Activated CD4-positive, alpha-beta memory T cell treated with anti-CD3 and anti-CD28 coated beads for 36 hours (primary cell): Measurements from ENCODE around the gene ZNF784. TPM values are rescaled to one million over a fixed set of nuclear protein-coding genes. Genes with fewer than 3 reads are reported as not detected.
A peak's percentile ranks its signal among the peaks of the same experiment; 100 is the strongest.

ENCODE experiments used
- CTCF ChIA-PET: fragments of 350-600 bp; sonication (Branson Sonifier 250); formaldehyde crosslinking; loops from one replicate; lab custom pipeline; 2021; ENCODE audit warnings: antibody characterized with exemption, inconsistent platforms; lab: Charles Lee
- POLR2A ChIA-PET: fragments of 350-600 bp; sonication (Branson Sonifier 250); formaldehyde crosslinking; loops from one replicate; lab custom pipeline; 2021; ENCODE audit warnings: antibody characterized with exemption; lab: Charles Lee
- DNase-seq: peaks from one replicate; pipeline ENCODE4 v3.0.0-alpha.2; 2020
- H3K27ac Mint-ChIP-seq: one replicate; pipeline ENCODE4 v1.8.0; 2021; ENCODE audit warnings: mixed read lengths
- H3K27me3 Mint-ChIP-seq: one replicate; pipeline ENCODE4 v1.8.0; 2021; ENCODE audit warnings: mixed read lengths
- H3K36me3 Mint-ChIP-seq: one replicate; pipeline ENCODE4 v1.8.0; 2021; ENCODE audit warnings: mixed read lengths
- H3K4me1 Mint-ChIP-seq: one replicate; pipeline ENCODE4 v1.8.0; 2021; ENCODE audit warnings: low read depth, mixed read lengths
- H3K4me3 Mint-ChIP-seq: one replicate; pipeline ENCODE4 v1.8.0; 2021; ENCODE audit warnings: mild to moderate bottlenecking, mixed read lengths
- H3K9me3 Mint-ChIP-seq: one replicate; pipeline ENCODE4 v1.8.0; 2021; ENCODE audit warnings: mixed read lengths
- intact Hi-C: fragments of 100-400 bp; cut with micrococcal nuclease; formaldehyde crosslinking; loops from one replicate; pipeline ENCODE4 v1.15.1; 2023
- total RNA-seq, 2 experiments: library from RNA; stranded (reverse); gene quantifications; one replicate each; pipeline ENCODE4 v1.2.3, GENCODE V29; 2021

ZNF784 gene
- total RNA-seq, 2 experiments from 2014 or later: 3.9 to 4.4 TPM

DNA sequence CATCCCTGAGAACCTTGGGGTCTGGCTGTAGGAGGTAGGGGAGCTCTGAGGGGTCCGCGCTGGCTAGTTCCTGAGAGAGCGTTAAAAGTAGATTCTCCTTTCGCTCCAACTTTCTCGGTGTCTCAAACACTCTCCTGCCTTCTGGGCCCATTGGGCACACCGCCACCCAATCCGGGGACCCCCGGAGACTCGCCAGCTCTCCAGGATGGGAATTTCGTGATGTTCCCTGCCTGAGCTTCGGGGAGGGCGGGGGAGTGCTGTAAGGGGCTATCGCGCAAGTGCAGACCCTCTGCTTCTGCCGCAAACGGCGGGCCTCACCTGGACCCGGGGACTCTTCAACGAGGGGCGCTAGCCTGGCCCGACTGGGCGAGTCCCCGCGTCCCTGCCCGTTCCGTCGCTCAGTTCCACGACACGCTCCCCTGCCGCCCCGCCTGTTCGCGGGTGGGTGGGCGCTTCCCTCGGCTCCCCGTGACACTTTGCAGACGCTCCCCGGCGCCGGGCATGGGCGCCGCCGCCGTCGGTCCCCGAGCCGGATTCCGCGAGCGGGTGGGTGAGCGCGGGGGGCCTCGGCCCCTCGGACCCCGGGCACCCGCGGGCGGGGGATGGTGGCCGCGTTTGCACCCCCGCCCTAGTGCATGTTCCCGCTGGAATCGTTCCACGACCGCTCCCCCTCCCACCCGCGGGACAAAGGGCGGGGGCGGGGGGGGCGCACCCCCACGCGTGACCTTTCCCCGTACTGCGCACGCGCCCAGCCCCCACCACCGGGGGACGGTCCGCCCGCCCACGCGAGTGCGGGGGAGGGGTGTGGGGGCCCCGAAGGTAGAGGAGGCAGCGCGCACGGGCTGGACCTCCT lies 23.6 kb upstream of the ZNF784 start, which contains the start of gene CCDC106:
TSS of gene CCDC106 (plus strand) at position 481 of the 853 bp plus-strand sequence. CDS start 835 bp downstream, outside the sequence.
- intact Hi-C loops: no loop called here
- Mint-ChIP-seq H3K27me3 (no peaks in the 10 kb centered on the region), H3K4me3 (peak within 1 kb of the TSS; percentile 70), H3K27ac (peak within 1 kb of the TSS; percentile 42), H3K9me3 (no peaks in the 10 kb centered on the region), H3K36me3 (peaks cover 15% of the 10 kb centered on the region), H3K4me1 (peaks cover 39% of the 10 kb centered on the region)
- DNase-seq: peak; percentile 43
- ChIA-PET CTCF (interaction anchor here (1.2 to 2.1 kb wide), 4 partner anchors 9 to 15 kb away, joined by 4 to 17 read pairs (median 5); no protein-coding TSS in a partner anchor), POLR2A (interaction anchor here (0.9 to 1.5 kb wide), 2 partner anchors 9 to 11 kb away, joined by 3 to 5 read pairs; no protein-coding TSS in a partner anchor)

DNA sequence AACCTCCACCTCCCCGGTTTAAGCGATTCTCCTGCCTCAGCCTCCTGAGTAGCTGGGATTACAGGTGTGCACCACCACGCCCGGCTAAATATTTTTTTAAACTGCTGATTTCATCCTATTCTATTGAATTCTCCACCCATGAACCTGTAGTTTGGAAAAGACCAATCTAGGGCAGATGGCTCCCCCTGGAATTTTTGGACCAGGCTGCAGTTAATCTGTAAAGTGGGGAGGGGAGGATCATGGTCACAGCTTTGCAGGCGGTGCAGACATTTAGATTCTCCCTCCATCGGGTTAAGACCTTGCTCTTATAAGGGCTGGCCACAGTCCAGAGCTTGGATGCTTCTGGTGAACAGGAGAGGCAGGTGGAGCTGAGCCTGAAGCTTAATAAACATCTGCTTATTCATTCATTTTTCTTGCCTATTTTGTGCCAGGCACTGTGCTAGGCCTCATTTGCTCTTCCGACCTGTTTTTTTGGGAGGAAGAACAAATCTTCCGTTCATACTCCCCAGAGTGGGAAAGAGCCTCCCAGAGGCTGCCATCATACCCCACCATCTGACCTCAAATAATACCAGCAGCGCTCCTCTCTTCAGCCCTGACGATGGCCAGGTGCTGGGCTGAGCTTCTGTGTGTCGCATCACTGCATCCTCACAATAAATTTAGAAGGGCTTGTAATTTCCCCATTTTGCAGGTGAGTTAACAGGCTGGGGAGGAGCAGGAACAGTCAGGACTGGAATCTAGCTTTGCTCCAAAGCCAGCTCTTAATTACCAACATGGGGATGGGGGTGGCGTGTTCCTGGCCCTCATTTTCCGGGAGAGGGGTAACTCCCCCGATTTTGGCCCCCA lies 22.7 kb upstream of the ZNF784 start:
- Mint-ChIP-seq H3K9me3 (no peaks in the 10 kb centered on the region), H3K27ac (no peak overlapping the region), H3K4me1 (peaks cover 40% of the 10 kb centered on the region), H3K36me3 (peaks cover 16% of the 10 kb centered on the region), H3K27me3 (no peaks in the 10 kb centered on the region), H3K4me3 (peak overlapping the region; percentile 70)
- intact Hi-C loops: no loop called here
- POLR2A ChIA-PET: interaction anchor here (0.9 to 1.5 kb wide), 2 partner anchors 10 kb away, joined by 3 to 5 read pairs; no protein-coding TSS in a partner anchor
- no peak for DNase-seq
- CTCF ChIA-PET: interaction anchor here (1.2 to 2.1 kb wide), 4 partner anchors 8 to 14 kb away, joined by 4 to 17 read pairs (median 5); no protein-coding TSS in a partner anchor

DNA sequence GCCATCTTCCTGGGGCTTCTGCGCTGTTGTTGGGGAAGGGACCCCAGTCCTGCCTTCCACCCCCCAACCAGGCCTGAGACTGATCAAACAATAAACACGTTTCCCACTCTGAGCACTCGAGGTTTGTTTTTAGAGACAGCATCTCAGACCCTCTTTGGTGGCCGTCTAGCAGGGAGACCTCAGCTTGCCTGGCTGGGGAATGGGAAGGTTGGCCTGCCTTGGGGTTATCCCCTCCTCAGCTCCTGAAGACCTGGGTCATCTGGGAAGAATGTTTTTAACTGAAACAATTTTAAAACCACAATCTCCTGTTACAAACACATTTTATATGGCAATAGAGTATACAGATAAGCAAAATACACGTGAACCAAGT lies 21.1 kb upstream of the ZNF784 start:
- Mint-ChIP-seq H3K27ac (peak overlapping the region; percentile 13), H3K9me3 (no peaks in the 10 kb centered on the region), H3K4me3 (peak overlapping the region; percentile 49), H3K4me1 (peaks cover 42% of the 10 kb centered on the region), H3K36me3 (peaks cover 21% of the 10 kb centered on the region), H3K27me3 (no peaks in the 10 kb centered on the region)
- no peak for DNase-seq
- CTCF ChIA-PET: interaction anchor here (0.7 to 1.5 kb wide), 2 partner anchors 9 to 13 kb away, joined by 4 to 5 read pairs; no protein-coding TSS in a partner anchor
- intact Hi-C loops: no loop called here
- POLR2A ChIA-PET: interaction anchor here (0.6 to 0.9 kb wide), 2 partner anchors 12 kb away, joined by 3 read pairs; no protein-coding TSS in a partner anchor

DNA sequence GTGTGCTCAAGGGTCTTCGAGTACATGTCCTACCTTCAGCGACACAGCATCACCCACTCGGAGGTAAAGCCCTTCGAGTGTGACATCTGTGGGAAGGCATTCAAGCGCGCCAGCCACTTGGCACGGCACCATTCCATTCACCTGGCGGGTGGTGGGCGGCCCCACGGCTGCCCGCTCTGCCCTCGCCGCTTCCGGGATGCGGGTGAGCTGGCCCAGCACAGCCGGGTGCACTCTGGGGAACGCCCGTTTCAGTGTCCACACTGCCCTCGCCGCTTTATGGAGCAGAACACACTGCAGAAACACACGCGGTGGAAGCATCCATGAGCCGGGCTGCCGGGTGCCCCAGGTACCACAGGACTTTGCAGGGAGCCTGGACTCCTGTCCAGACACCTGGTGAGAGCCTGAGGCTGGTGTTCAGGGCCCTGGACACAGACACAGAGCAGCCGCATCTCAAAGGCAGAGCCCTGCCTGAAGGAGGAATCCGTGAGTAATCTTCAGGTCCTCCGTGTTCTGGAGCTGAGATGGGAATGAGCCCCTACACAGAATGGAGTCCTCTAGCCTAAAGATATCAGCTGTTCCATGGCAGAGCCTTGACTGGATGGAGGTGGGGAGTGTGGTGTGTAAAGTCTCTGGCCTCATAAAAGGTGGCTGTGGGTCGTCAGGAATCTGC lies 20.6 kb upstream of the ZNF784 start:
- no peak for DNase-seq
- Mint-ChIP-seq H3K9me3 (no peaks in the 10 kb centered on the region), H3K36me3 (peaks cover 21% of the 10 kb centered on the region), H3K27me3 (no peaks in the 10 kb centered on the region), H3K27ac (peak overlapping the region; percentile 98), H3K4me1 (peaks cover 47% of the 10 kb centered on the region), H3K4me3 (peak overlapping the region; percentile 85)
- CTCF ChIA-PET: interaction anchor here (0.7 to 1.5 kb wide), 4 partner anchors 8 to 13 kb away, joined by 3 to 5 read pairs (median 4); no protein-coding TSS in a partner anchor
- intact Hi-C loops: loop anchor here (5.0 kb wide), 1 partner anchor 388 kb away; the partner anchor contains the start of gene PPP6R1
- POLR2A ChIA-PET: interaction anchor here (0.6 to 0.9 kb wide), 2 partner anchors 11 to 12 kb away, joined by 3 read pairs; no protein-coding TSS in a partner anchor

DNA sequence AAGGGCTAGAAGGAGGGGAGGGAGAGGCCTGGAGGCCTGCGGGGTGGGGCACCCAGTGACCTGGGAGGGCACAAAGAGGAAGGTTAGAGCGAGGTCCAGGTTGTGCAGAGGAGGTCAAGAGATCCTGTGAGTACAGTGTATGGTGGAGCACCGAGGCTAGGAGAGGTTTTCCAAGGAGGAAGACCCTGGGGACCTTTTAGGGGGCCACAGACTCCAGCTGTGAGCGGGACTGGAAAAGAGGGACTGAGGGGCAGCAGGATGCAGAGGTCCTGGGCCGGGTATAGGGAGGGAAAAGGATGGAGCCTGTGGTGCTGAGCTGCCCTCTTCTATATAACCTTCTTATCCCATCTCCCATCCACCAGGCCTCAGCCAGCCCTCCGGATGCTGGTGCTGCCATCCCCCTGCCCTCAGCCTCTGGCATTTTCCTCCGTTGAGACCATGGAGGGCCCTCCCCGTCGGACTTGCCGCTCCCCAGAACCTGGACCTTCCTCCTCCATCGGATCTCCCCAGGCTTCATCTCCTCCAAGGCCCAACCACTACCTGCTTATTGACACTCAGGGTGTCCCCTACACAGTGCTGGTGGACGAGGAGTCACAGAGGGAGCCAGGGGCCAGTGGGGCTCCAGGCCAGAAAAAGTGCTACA lies 19.9 kb upstream of the ZNF784 start:
- intact Hi-C loops: loop anchor here (5.0 kb wide), 1 partner anchor 387 kb away; the partner anchor contains the start of gene PPP6R1
- Mint-ChIP-seq H3K27ac (peak overlapping the region; percentile 98), H3K27me3 (no peaks in the 10 kb centered on the region), H3K9me3 (no peaks in the 10 kb centered on the region), H3K4me1 (peaks cover 46% of the 10 kb centered on the region), H3K4me3 (peak overlapping the region; percentile 85), H3K36me3 (peaks cover 21% of the 10 kb centered on the region)
- CTCF ChIA-PET: interaction anchor here (1.0 to 1.1 kb wide), 2 partner anchors 9 to 10 kb away, joined by 3 to 4 read pairs; no protein-coding TSS in a partner anchor
- no peak for DNase-seq
- POLR2A ChIA-PET: interaction anchor here (2.6 kb wide), 1 partner anchor 10 kb away, joined by 19 read pairs; the partner anchor contains the start of gene U2AF2

DNA sequence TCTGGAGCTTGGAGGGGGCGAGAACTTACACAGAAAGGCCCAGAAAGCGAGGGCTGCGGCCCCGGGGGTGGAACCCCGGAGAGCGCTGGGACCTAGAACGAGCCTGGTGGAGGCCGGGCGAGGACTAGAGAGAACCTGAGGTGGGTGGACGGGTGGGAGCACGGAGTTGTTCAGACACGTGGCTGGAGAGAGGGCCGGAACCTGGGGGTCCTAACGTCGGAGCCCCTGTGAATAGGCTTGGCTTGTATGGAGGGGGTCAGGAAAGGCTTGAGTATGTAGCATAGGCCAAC lies 19.5 kb upstream of the ZNF784 start:
- DNase-seq: no peak
- Mint-ChIP-seq H3K4me1 (peaks cover 49% of the 10 kb centered on the region), H3K9me3 (peaks cover 2% of the 10 kb centered on the region), H3K27me3 (no peaks in the 10 kb centered on the region), H3K36me3 (peaks cover 24% of the 10 kb centered on the region), H3K4me3 (peak overlapping the region; percentile 85), H3K27ac (peak overlapping the region; percentile 98)
- ChIA-PET POLR2A (interaction anchor here (2.6 kb wide), 1 partner anchor 11 kb away, joined by 19 read pairs; the partner anchor contains the start of gene U2AF2), CTCF (interaction anchor here (1.0 to 1.1 kb wide), 2 partner anchors 9 to 10 kb away, joined by 3 to 4 read pairs; no protein-coding TSS in a partner anchor)
- intact Hi-C loops: loop anchor here (1.0 to 5.0 kb wide), 5 partner anchors 9 to 387 kb away; partner anchors contain the start of genes PPP6R1, RPL28, TMEM238 and ZNF865

DNA sequence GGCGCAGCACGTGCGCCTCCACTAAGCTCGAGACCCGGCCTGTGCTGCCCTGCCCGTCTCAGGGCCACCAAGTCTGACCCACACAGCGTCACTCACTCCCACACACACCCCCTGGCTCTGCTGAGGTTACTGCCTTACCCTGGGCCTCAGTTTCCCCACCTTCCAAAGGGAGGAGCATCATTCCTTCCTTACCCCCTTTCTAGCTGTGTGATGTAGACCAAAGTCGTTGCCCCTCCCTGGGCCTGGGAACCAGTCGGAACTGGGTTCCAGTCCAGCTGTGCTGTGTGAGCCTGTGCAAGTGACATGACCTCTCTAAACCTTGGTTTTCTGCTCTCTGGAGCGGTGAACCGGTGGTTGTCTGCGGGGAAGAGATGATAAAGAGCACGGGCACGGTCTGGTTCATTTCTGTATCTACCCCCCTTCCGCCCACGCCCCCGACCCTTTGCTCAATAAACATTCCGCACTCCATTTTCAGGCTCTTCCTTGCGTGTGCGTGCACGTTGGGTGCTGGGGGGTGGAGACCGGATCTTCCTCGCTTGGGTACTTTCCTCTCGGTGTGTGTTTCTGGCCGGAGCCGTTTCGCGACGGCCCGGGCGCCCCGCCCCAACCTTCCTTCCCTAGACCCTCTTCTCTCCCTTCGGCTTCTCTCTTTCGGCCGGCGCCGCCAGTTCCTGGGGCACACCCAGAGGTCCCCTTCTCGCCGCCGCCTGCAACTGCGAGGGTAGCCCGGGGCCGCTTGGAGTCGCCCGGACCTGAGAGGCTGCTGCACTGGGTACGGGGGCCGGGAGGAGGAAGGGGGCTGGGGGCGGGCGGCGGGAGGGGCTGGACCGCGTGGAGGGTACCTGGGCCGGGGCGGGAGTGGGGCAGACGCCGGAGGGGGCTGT lies 18.9 kb upstream of the ZNF784 start, which contains the start of gene ZNF581:
TSS of gene ZNF581 (plus strand) at position 647 of the 884 bp plus-strand sequence. CDS start 923 bp downstream, outside the sequence.
- Mint-ChIP-seq H3K36me3 (peaks cover 24% of the 10 kb centered on the region), H3K4me3 (peak within 1 kb of the TSS; percentile 85), H3K27me3 (no peaks in the 10 kb centered on the region), H3K9me3 (peaks cover 2% of the 10 kb centered on the region), H3K27ac (peak within 1 kb of the TSS; percentile 98), H3K4me1 (peaks cover 48% of the 10 kb centered on the region)
- intact Hi-C loops: loop anchor here (1.0 to 5.0 kb wide), 5 partner anchors 8 to 386 kb away; partner anchors contain the start of genes PPP6R1, RPL28, TMEM238 and ZNF865
- peak; percentile 90 for DNase-seq
- ChIA-PET POLR2A (interaction anchor here (0.7 to 2.6 kb wide), 5 partner anchors 10 to 389 kb away, joined by 3 to 19 read pairs (median 3); partner anchors contain the start of genes U2AF2 and ZNF865), CTCF (interaction anchor here (0.6 to 2.0 kb wide), 6 partner anchors 9 to 19 kb away, joined by 3 to 28 read pairs (median 8); partner anchors contain the start of genes U2AF2 and ZNF784)

DNA sequence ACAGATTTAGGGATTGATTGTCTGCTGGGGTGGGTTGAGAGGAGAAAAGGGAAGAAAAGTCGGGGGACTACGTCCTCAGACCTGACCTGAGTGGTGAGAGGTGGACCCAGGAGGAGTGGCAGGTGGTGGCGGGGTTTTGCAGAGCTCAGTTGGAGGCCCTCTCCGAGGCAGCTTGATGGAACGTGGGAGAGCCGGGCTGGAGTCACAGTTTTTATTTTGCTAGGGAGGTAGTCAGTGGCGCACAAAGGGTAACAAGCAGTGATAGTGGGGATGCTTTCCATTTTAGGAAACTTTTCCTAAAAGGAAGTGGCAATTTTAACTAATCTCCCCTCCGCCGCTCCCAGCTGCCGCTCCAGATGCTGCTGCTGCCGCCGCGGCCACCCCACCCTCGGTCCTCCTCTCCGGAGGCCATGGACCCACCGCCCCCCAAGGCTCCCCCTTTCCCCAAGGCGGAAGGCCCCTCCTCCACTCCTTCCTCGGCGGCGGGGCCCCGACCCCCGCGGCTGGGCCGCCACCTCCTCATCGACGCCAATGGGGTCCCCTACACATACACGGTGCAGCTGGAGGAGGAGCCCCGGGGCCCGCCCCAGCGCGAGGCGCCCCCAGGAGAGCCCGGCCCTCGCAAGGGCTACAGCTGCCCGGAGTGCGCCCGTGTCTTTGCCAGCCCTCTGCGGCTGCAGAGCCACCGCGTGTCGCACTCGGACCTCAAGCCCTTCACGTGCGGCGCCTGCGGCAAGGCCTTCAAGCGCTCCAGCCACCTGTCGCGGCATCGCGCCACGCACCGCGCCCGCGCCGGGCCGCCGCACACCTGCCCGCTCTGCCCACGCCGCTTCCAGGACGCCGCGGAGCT lies 18.0 kb upstream of the ZNF784 start:
- peak overlapping the region; percentile 98 for H3K27ac Mint-ChIP-seq
- ChIA-PET CTCF (interaction anchor here (1.9 to 2.0 kb wide), 3 partner anchors 10 to 12 kb away, joined by 11 to 28 read pairs (median 17); partner anchors contain the start of gene U2AF2), POLR2A (interaction anchor here (0.7 to 2.6 kb wide), 5 partner anchors 9 to 388 kb away, joined by 3 to 19 read pairs (median 3); partner anchors contain the start of genes U2AF2 and ZNF865)
- intact Hi-C loops: loop anchor here (1.0 to 5.0 kb wide), 5 partner anchors 7 to 385 kb away; partner anchors contain the start of genes PPP6R1, RPL28, TMEM238 and ZNF865
- peak overlapping the region; percentile 85 for H3K4me3 Mint-ChIP-seq
- DNase-seq: peak; percentile 50
- H3K4me1 Mint-ChIP-seq: peaks cover 52% of the 10 kb centered on the region
- peaks cover 28% of the 10 kb centered on the region for H3K36me3 Mint-ChIP-seq
- peaks cover 2% of the 10 kb centered on the region for H3K9me3 Mint-ChIP-seq
- no peaks in the 10 kb centered on the region for H3K27me3 Mint-ChIP-seq
